CD4-positive, alpha-beta T cell (primary cell): ENCODE measurements around the gene CENPP. TPM values are rescaled to one million over a fixed set of nuclear protein-coding genes. Genes with fewer than 3 reads are reported as not detected.

Experiments used
- ATAC-seq: fragments of 200-7000 bp; cut with Tn5 transposase; one replicate; pipeline ENCODE4 v1.10.0; 2022; ENCODE audit warnings: mild to moderate bottlenecking; ENCODE audit not compliant: poor library complexity
- CTCF ChIA-PET: fragments of 350-600 bp; sonication (Branson Sonifier 250); formaldehyde crosslinking; loops from one replicate; lab custom pipeline; 2021; ENCODE audit warnings: antibody characterized with exemption, inconsistent platforms; lab: Charles Lee
- POLR2A ChIA-PET: fragments of 350-600 bp; sonication (Branson Sonifier 250); formaldehyde crosslinking; loops from one replicate; lab custom pipeline; 2021; ENCODE audit warnings: antibody characterized with exemption, inconsistent platforms; lab: Charles Lee
- DNase-seq, 14 experiments: peaks; one replicate each; pipeline ENCODE4 v3.0.0-alpha.2; 2013 to 2020; ENCODE audit warnings: mixed read lengths in 2 of 14
- H3K27ac ChIP-seq, 2 donors: one replicate each; pipeline versions ENCODE4 v1.5.1 to v1.7.0; 2013; ENCODE audit warnings: low read length in 2 of 2, low read depth in 1 of 2, mild to moderate bottlenecking in 1 of 2
- H3K27me3 ChIP-seq, 2 experiments: 1 replicate in 1 of 2; 2 replicates in 1 of 2; pipeline versions ENCODE4 v1.6.1 to v1.7.0; 2013; ENCODE audit warnings: low read length in 2 of 2, control low read depth in 1 of 2, mild to moderate bottlenecking in 1 of 2, moderate library complexity in 1 of 2; ENCODE audit not compliant: insufficient read depth in 2 of 2, control insufficient read depth in 1 of 2
- H3K36me3 ChIP-seq: one replicate; pipeline ENCODE4 v1.6.1; 2013; ENCODE audit warnings: low read length, control low read depth; ENCODE audit not compliant: insufficient read depth
- H3K4me1 ChIP-seq: one replicate; pipeline ENCODE4 v1.6.1; 2013; ENCODE audit warnings: low read length, control low read depth; ENCODE audit not compliant: insufficient read depth
- H3K4me3 ChIP-seq: one replicate; pipeline ENCODE4 v1.5.1; 2013; ENCODE audit warnings: mild to moderate bottlenecking, low read length, moderate library complexity
- H3K9me3 ChIP-seq, 2 experiments: 1 replicate in 1 of 2; 2 replicates in 1 of 2; pipeline versions ENCODE4 v1.6.1 to v1.7.0; 2013; ENCODE audit warnings: low read length in 2 of 2, mild to moderate bottlenecking in 2 of 2, control low read depth in 1 of 2, moderate library complexity in 1 of 2; ENCODE audit not compliant: control insufficient read depth in 1 of 2, insufficient read depth in 1 of 2
- H3K27ac Mint-ChIP-seq: one replicate; pipeline ENCODE4 v1.8.0; 2020; ENCODE audit warnings: mixed read lengths
- H3K27me3 Mint-ChIP-seq: one replicate; pipeline ENCODE4 v1.8.0; 2021; ENCODE audit warnings: mixed read lengths
- H3K36me3 Mint-ChIP-seq: one replicate; pipeline ENCODE4 v1.8.0; 2021; ENCODE audit warnings: low read depth, mixed read lengths
- H3K4me1 Mint-ChIP-seq: one replicate; pipeline ENCODE4 v1.8.0; 2021; ENCODE audit warnings: low read depth, mixed read lengths
- H3K4me3 Mint-ChIP-seq: one replicate; pipeline ENCODE4 v1.8.0; 2020; ENCODE audit warnings: mild to moderate bottlenecking, mixed read lengths
- H3K9me3 Mint-ChIP-seq: one replicate; pipeline ENCODE4 v1.8.0; 2020; ENCODE audit warnings: mixed read lengths
- CTCF ChIP-seq: fragments of 200-600 bp; IDR thresholded peaks from one replicate; pipeline ENCODE4 v1.8.0; 2022; ENCODE audit warnings: antibody characterized with exemption, mild to moderate bottlenecking
- intact Hi-C, 2 experiments: fragments of 100-400 bp; cut with DNase I in 1 of 2; cut with micrococcal nuclease in 1 of 2; formaldehyde crosslinking; loops; one replicate each; pipeline versions ENCODE4 v1.15.1 to v1.9.0; 2023 to 2025; cut with DNase I, micrococcal nuclease
- total RNA-seq, 174 experiments: library from RNA in 2 of 174; stranded (reverse) in 2 of 174; gene quantifications; one replicate each; pipeline ENCODE4 v1.2.3 and lab custom pipeline; 2021 to 2026

Gene CENPP
- total RNA-seq, 2 experiments from 2014 or later: 4.8 TPM

DNA sequence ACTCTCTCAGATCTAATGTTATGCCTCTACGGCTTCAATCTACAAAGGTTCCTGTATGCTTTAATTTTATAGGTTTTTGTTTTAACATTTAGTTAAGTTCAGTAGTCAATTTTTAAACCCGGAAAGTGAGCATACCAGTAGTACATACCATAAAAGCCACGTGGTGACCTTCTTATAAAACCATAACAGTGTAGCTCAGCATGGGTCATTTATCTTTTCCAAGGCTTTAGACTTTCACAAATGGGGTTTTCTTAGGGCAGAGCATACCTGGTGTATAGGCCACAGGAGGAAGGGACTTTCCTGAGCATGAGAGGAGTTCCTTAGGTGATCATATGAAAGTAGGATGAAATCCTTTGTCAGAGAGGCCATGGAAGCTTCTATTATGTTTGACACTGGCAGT is 186.9 kb downstream of the CENPP start:
- ATAC-seq (no peak), DNase-seq (no peak)
- no peaks in the 10 kb centered on the region for H3K4me1 ChIP-seq
- H3K4me3 ChIP-seq: no peak overlapping the region
- TF ChIP-seq CTCF: no peak
- no peaks in the 10 kb centered on the region for H3K27me3 ChIP-seq
- ChIA-PET CTCF (no interaction called here), POLR2A (no interaction called here)
- no peak overlapping the region for H3K4me3 Mint-ChIP-seq
- H3K9me3 Mint-ChIP-seq: no peaks in the 10 kb centered on the region
- H3K27ac ChIP-seq: no peak overlapping the region
- no peaks in the 10 kb centered on the region for H3K36me3 Mint-ChIP-seq
- no peaks in the 10 kb centered on the region for H3K27me3 Mint-ChIP-seq
- no peaks in the 10 kb centered on the region for H3K9me3 ChIP-seq
- H3K4me1 Mint-ChIP-seq: no peaks in the 10 kb centered on the region
- H3K27ac Mint-ChIP-seq: no peak overlapping the region
- intact Hi-C loops: no loop called here
- no peaks in the 10 kb centered on the region for H3K36me3 ChIP-seq

- H3K4me1 Mint-ChIP-seq: no peaks in the 10 kb centered on the region
- no peaks in the 10 kb centered on the region for H3K9me3 Mint-ChIP-seq
- no peaks in the 10 kb centered on the region for H3K27me3 ChIP-seq
- TF ChIP-seq CTCF: no peak
- H3K36me3 Mint-ChIP-seq: no peaks in the 10 kb centered on the region
- H3K4me3 Mint-ChIP-seq: no peak overlapping the region
- DNase-seq (no peak), ATAC-seq (no peak)
- H3K9me3 ChIP-seq: no peaks in the 10 kb centered on the region
- no peak overlapping the region for H3K27ac Mint-ChIP-seq
- no peak overlapping the region for H3K27ac ChIP-seq
- no peaks in the 10 kb centered on the region for H3K4me1 ChIP-seq
- H3K27me3 Mint-ChIP-seq: no peaks in the 10 kb centered on the region
- H3K4me3 ChIP-seq: no peak overlapping the region
- H3K36me3 ChIP-seq: no peaks in the 10 kb centered on the region
- ChIA-PET CTCF (no interaction called here), POLR2A (no interaction called here)
- intact Hi-C loops: no loop called here
Observed at GRCh38 chr9:92513349-92513748, 187.6 kb downstream of the CENPP start.

GRCh38 chr9:92514635-92515034 is 188.9 kb downstream of the CENPP start:
- CTCF ChIA-PET: interaction anchor here (0.7 kb wide), 1 partner anchor 29 kb away, joined by 3 read pairs; no protein-coding TSS in a partner anchor
- no peaks in the 10 kb centered on the region for H3K4me1 Mint-ChIP-seq
- ATAC-seq (no peak), DNase-seq (no peak)
- no peaks in the 10 kb centered on the region for H3K27me3 Mint-ChIP-seq
- POLR2A ChIA-PET: no interaction called here
- H3K27me3 ChIP-seq: no peaks in the 10 kb centered on the region
- no peaks in the 10 kb centered on the region for H3K36me3 Mint-ChIP-seq
- H3K4me1 ChIP-seq: no peaks in the 10 kb centered on the region
- no peaks in the 10 kb centered on the region for H3K36me3 ChIP-seq
- H3K4me3 Mint-ChIP-seq: no peak overlapping the region
- H3K4me3 ChIP-seq: no peak overlapping the region
- no peaks in the 10 kb centered on the region for H3K9me3 Mint-ChIP-seq
- H3K27ac ChIP-seq: no peak overlapping the region
- H3K27ac Mint-ChIP-seq: no peak overlapping the region
- intact Hi-C loops: no loop called here
- no peaks in the 10 kb centered on the region for H3K9me3 ChIP-seq
- TF ChIP-seq CTCF: no peak
